ENCODE results near the gene ZFR.
"Not testable (repeated sequence)": the region's sequence is repeated elsewhere in the genome, so short reads cannot be mapped to it uniquely, and the experiment has no call there.

ZFR gene

DNA sequence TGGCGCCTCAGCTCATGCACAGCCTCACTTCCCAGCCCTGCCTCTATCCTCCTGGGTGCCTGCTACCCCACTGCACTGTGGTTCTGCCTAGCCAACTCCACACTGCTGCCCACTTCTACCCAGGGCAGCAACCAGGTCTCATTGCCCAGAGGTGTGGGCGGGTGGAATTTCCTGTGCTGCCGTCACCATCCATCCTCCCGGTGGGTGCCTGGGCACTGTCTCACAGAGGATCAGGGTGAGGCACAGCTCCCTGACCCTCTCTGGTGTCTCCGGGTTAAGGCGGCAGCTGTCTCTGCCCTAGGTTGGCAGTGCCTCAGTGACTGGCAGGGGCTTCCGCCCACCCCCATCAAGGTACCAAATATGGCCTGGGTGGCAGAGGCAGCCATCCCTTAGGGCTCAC lies 127.5 kb downstream of the ZFR start:
- DNase-seq: no peak

DNA sequence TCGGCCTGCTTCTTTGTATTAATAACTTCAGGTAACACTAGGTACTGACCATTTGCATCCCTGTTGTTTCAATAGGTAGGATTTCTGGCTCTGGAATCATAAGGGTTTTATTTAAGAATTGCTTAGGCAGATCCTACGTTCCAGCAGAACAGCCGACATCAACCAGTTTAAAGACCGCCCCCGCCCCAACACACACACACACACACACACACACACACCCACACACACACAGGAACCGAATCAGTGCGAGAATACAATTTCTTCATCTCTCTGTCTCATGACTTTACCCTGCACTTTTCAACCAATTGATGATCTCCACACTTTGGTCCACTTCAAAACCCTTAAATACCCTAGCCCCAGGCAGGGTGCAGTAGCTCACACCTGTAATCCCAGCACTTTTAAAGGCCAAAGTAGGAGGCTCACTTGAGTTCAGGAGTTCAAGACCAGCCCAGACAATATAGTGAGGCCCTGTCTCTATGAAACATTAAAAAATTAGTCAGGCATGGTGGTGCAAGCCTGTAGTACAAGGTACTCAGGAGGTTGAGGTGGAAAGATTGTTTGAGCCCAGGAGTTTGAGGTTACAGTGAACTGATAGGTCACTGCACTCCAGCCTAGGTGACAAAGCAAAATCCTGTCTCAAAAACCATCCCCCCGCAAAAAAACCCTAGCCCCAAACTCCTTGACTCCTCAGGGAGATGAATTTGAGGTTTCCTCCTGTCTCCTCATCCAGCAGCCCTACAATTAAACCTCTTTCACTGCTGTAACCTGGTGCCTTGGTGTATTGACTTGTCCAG lies 129.1 kb downstream of the ZFR start:
- no peak for DNase-seq

DNA sequence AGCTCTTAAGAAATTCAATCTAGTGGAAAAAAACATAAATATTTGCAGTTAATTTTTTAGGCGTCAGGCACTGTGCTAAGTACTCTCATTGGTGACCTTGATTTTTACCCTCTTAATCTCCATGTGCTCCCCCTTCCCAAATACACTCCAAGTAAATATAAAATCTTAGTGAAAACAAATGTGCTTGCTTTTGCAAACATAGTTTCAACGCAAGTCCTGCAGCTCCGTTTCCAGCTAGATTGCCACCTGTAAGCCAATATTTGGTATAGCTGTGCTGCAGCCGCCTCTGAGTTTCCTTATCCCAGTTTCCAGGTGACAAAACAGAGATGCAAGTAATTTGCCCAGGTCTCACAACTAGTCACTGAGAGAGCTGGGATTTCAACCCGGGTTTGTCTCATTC lies 129.9 kb downstream of the ZFR start:
- DNase-seq: no peak

DNA sequence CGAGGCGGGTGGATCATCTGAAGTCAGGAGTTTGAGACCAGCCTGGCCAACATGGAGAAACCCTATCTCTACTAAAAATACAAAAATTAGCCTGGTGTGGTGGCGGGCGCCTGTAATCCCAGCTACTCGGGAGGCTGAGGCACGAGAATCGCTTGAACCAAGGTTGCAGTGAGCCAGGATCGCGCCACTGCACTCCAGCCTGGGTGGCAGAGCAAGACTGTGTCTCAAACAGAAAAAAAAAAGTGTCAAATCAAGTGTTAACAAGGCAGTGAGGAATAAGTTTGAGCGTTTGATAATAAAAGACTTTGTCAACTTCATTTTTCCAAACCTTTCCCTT lies 130.4 kb downstream of the ZFR start:
- DNase-seq: not testable (repeated sequence)

DNA sequence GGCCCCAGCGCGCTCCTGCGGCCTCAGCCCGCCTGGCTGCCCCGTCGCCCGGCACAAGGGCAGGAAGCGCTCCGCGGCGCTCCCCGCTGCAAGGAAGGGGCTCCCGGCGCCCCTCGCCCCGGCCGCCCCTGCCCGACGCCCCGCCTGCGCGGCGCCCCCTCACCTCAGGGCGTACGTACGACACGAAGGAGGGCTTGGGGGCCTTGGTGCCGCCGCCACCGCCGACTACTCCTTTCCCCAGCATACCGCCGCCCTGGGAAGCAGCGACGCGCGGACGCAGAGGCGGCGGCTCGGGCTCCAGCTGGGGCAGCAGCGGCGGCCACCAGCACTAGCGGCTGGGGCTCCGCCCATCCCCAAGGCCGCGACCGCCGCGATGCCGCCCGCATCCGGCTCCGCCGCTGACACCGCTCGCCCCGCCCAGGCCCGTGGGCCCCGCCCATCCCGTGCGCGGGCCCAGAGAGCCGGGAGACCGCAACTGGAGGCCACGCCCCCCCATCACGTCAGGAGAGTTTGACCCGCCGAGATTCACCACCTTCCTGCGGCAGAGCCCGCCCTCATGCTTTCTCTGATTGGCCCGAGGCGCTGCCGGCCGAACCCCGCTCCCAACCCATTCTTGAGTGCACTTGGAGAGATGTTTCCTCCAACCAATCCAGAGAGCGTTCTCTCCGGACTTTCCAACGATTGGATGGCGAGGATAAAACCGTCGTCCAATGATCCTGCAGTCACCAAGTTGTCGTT lies 131.8 kb downstream of the ZFR start, which contains the start of gene MTMR12:
Gene MTMR12 (minus strand): TSS at position 345 of the 738 bp plus-strand sequence. CDS start 101 bp downstream, at position 244.
- peak; percentile 100 for DNase-seq

DNA sequence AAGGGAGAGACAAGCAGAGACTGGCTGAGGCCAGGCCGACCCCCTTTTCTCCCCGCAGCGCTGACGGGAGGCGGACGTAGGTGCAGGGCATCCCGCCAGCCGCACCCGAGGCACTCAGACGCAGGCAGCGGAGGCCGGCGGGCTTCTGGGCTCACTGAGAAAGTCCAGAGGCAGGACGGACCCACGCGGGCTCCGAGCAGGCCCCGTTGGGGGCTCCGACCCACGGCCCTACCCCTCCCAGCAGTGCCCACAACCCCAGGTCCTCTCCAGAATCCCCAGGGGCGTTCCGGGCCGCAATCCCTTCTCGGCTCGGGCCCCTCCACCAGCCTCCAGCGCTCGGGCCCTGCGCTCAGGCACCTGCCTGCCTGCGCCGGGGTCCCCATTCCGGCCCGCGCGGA lies 132.3 kb downstream of the ZFR start:
- DNase-seq: peak; percentile 58

DNA sequence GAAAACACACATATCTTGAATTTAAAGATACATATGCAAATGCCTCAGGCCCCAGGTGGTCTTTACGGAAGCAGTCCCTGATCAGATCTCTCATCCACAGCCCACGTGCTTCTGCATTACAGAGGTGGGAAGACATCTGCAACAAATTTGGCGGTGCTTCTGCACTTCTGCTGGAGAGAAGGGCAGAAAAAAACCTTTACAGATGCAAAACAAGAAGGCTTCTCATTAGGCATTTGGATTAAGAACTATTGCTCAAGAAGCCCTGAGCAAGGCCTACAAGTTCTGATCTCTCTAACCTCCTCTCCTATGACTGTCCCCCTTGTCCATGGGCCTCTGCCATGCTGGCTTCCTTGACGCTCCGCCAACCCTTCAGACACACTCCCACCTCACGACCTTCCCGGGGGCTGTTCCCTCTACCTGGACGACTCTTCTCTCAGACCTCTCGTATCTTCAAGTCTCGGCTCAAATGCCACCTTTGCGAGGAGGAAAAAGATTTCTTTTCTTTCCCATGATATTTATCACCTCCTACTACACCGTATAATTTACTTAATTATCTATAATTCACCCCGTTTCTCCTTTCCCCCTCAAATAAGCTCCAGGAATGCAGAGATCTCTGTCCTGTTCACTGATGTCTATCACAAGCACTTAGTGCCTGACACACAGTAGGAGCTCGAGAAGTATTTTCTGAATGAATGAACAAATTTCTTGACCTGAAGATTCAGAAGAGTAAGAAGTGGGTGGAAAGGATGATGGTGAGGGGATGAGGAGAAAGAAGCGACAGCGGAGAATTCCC lies 132.9 kb downstream of the ZFR start:
- no peak for DNase-seq

DNA sequence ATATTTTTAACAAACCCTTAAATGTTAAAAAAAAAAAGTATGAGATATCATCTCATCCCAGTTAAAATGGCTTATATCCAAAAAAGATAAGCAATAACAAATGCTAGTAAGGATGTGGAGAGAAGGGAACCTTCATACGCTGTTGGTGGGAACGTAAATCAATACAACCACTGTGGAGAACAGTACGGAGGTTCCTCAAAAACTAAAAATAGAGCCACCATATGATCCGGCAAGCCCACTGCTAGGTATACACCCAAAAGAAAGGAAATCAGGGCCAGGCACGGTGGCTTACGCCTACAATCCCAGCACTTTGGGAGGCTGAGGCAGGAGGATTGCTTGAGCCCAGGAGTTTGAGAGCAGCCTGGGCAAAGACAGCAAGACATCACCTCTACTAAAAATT lies 134.8 kb downstream of the ZFR start:
- DNase-seq: no peak

DNA sequence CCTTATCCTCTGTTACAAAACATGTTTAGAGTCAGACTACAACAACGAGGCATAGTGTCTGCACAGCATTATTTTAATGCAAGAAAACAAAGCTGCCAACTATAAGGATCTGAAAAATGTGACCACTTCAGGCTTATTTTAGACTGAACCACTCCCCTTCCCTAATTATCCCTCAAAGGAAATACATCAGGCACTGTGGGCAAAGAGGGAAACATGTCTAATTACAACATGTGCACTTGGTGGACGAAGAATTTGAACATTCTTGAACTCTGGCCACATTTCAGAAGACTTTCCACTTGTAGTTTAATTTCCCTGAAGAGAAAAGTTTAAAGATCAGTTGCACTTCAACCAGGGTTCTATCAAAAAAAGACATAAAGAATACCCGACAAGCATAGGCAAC lies 135.6 kb downstream of the ZFR start:
- DNase-seq: no peak

DNA sequence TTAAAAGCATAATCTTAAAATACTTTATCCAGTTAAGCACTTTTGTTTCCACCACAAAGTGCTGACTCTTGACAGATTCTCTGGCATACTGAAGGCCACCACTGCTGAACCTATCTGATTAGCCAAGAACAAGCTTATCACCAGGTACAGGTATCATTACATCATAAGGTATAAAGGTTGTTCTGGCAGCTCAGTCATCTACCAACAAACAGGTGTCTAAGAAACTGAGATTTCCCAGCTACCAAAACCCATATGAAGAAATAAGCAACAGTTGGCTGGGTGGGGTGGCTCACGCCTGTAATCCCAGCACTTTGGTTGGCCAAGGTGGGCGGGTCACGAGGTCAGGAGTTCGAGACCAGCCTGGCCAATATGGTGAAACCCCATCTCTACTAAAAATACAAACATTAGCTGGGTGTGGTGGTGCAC lies 136.8 kb downstream of the ZFR start:
- no peak for DNase-seq

DNA sequence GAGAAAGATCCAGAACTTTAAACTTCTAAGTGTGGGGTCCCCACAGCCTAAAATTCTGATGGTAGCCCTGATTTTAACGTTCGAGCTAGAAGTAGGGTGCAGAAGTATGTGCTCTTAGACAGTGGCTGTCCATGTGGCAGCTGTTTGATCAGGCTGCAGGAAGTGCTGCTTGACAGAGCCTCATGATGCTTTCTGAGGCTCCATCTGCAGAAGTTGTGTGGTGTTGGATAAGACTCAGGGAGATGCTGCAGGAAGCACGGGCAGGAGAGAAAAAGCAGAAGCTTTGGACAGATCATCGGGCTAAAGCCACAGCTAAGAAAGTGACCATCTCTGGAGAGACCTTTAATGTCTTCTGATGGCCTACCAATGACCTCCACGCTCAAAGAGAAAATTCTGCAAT lies 139.9 kb downstream of the ZFR start:
- DNase-seq: no peak
